ENCODE results near the gene ETFB.

The ETFB gene

GRCh38 chr19:51327066-51328001, 38.9 kb downstream of the ETFB start:
- DNase-seq, result no peak

GRCh38 chr19:51326216-51327065, 39.7 kb downstream of the ETFB start:
- no peak for DNase-seq

GRCh38 chr19:51325161-51325976, 40.8 kb downstream of the ETFB start:
- no peak for DNase-seq

GRCh38 chr19:51324167-51324481, 42.1 kb downstream of the ETFB start:
- no peak for DNase-seq

GRCh38 chr19:51323481-51324166, 42.6 kb downstream of the ETFB start:
- DNase-seq, result no peak

GRCh38 chr19:51321799-51322198, 44.4 kb downstream of the ETFB start:
- DNase-seq, result no peak

GRCh38 chr19:51320280-51320657, 45.9 kb downstream of the ETFB start:
- DNase-seq, result no peak

GRCh38 chr19:51319649-51320279, 46.4 kb downstream of the ETFB start:
- no peak for DNase-seq

- DNase-seq, result no peak
Observed at GRCh38 chr19:51318687-51319648, 47.2 kb downstream of the ETFB start.

GRCh38 chr19:51317968-51318367, 48.2 kb downstream of the ETFB start:
- DNase-seq, result no peak

- DNase-seq, result no peak
Observed at GRCh38 chr19:51317376-51317775, 48.8 kb downstream of the ETFB start.

GRCh38 chr19:51316688-51317087, 49.5 kb downstream of the ETFB start:
- no peak for DNase-seq

GRCh38 chr19:51311351-51312257, 54.6 kb downstream of the ETFB start, which contains the start of gene IGLON5:
Gene IGLON5 (plus strand): TSS chr19:51311644. CDS start chr19:51311848, 204 bp downstream.
- no peak for DNase-seq

- no peak for DNase-seq
Observed at GRCh38 chr19:51305479-51305878, 60.7 kb downstream of the ETFB start.

GRCh38 chr19:51301266-51301665, 64.9 kb downstream of the ETFB start:
- DNase-seq, result no peak

GRCh38 chr19:51297406-51297805, 68.8 kb downstream of the ETFB start:
- no peak for DNase-seq

GRCh38 chr19:51296336-51297093, 69.7 kb downstream of the ETFB start:
- no peak for DNase-seq

- DNase-seq, result no peak
Observed at GRCh38 chr19:51295382-51296126, 70.6 kb downstream of the ETFB start.
